ENCODE measurements around the gene BABAM2. TPM values are rescaled to one million over a fixed set of nuclear protein-coding genes. Genes with fewer than 3 reads are reported as not detected.

BABAM2 gene
- total and polyA plus RNA-seq, 2 of the 4 experiments (the other 2 are of a cell fraction), result 20.9 to 23.1 TPM

DNA sequence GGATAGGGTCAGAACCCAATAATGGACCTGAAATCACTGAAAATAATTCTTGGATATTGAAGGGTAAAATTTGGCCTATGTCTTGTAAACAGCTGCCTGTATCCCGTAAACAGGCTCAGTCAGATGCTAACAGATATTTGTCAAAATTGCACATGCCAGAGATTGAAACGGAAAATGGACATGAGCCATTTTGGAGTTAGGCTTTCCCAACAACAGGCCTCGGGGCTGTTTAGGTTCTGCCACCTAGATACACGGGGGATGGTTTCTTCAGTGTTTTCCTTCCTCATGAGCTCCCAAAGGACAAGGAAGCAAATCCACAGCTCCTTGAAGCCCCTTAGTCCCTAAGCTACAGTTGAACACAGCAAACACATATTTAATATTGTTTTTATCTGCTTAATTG lies 297.9 kb downstream of the BABAM2 start:
- Histone ChIP-seq H3K18ac (ENCODE audit: low read depth, low read length) (no peak overlapping the region), H3K56ac (ENCODE audit: extremely low read depth, insufficient read depth, low read length) (no peak overlapping the region), H3K4me1 (ENCODE audit: control insufficient read depth, insufficient read depth, low read length) (peaks cover 6% of the 10 kb centered on the region), H3K23ac (ENCODE audit: low read depth, low read length) (no peak overlapping the region), H3K4me3 (ENCODE audit: insufficient read depth, low read depth, low read length) (no peak overlapping the region), H3K36me3 (ENCODE audit: control insufficient read depth, insufficient read depth, low read length) (no peaks in the 10 kb centered on the region), H3K4me2 (ENCODE audit: low read depth, low read length) (no peak overlapping the region), H2BK5ac (ENCODE audit: low read depth, low read length, poor library complexity, severe bottlenecking) (no peak overlapping the region), H4K91ac (ENCODE audit: insufficient read depth, low read depth, low read length) (no peak overlapping the region), H3K9me3 (ENCODE audit: control insufficient read depth, insufficient read depth, low read length) (peaks cover 3% of the 10 kb centered on the region; the same call in 1 of the 2 replicates), H4K5ac (ENCODE audit: low read depth, low read length) (no peak overlapping the region; the same call in 1 of the 2 replicates), H2AK5ac (ENCODE audit: low read depth, low read length) (no peak overlapping the region), H3K9ac (ENCODE audit: low read depth, low read length) (no peak overlapping the region), H3K79me1 (ENCODE audit: low read depth in 1 of 2, low read length in 2 of 2) (0 out of 4 replicates have a peak, but pooled peaks cover 0 to 3% of the 10 kb centered on the region in 2 experiments), H2AFZ (replicated peaks; ENCODE audit: low read length, poor library complexity) (no peak overlapping the region), H3K4ac (ENCODE audit: low read depth, low read length) (no peak overlapping the region), H2BK120ac (ENCODE audit: low read depth, low read length) (no peak overlapping the region), H3K27me3 (ENCODE audit: control insufficient read depth, insufficient read depth, low read length) (no peaks in the 10 kb centered on the region), H3K9me1 (ENCODE audit: insufficient read depth, low read length) (no peaks in the 10 kb centered on the region), H2BK20ac (ENCODE audit: low read depth, low read length) (no peak overlapping the region), H2AK9ac (replicated peaks; ENCODE audit: low read depth, low read length, poor library complexity) (no peak overlapping the region), H3K27ac (ENCODE audit: insufficient read depth, low read length) (no peak overlapping the region), H3K14ac (replicated peaks; ENCODE audit: low read depth, low read length) (no peak overlapping the region), H4K8ac (ENCODE audit: low read depth in 2 of 2, low read length in 2 of 2) (no peak overlapping the region), H2BK15ac (ENCODE audit: low read depth, low read length) (no peak overlapping the region), H4K20me1 (ENCODE audit: insufficient read depth, low read length) (no peaks in the 10 kb centered on the region)
- no CpG with 5 or more reads among the region's 4 CpGs for WGBS, 2 experiments (ENCODE audit: extremely low coverage in 2 of 2, insufficient read length in 1 of 2)
- POLR2A ChIA-PET (ENCODE audit: unreplicated experiment), result no interaction called here
- in situ Hi-C loops (cut with MboI; ENCODE audit: low sequenced_read_pairs), result no loop called here
- DNase-seq (no peak), ATAC-seq (ENCODE audit: low read depth) (no peak)
- no peak for TF ChIP-seq MAZ (IDR thresholded peaks at IDR 0.05; ENCODE audit: borderline replicate concordance, low read depth, low read length)
- TF ChIP-seq BHLHE40 (IDR thresholded peaks at IDR 0.05; ENCODE audit: low read depth, low read length), result no peak
- TF ChIP-seq, protein P1, sequence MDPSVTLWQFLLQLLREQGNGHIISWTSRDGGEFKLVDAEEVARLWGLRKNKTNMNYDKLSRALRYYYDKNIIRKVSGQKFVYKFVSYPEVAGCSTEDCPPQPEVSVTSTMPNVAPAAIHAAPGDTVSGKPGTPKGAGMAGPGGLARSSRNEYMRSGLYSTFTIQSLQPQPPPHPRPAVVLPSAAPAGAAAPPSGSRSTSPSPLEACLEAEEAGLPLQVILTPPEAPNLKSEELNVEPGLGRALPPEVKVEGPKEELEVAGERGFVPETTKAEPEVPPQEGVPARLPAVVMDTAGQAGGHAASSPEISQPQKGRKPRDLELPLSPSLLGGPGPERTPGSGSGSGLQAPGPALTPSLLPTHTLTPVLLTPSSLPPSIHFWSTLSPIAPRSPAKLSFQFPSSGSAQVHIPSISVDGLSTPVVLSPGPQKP (IDR thresholded peaks at IDR 0.05; ENCODE audit: borderline replicate concordance, low read depth, low read length), result no peak
- no peak for TF ChIP-seq RFX5 (IDR thresholded peaks at IDR 0.05; ENCODE audit: low read depth, low read length)
- TF ChIP-seq POLR2A (IDR thresholded peaks at IDR 0.05; ENCODE audit: low read depth, low read length), result no peak
- TF ChIP-seq MXI1 (IDR thresholded peaks at IDR 0.05; ENCODE audit: borderline replicate concordance, low read depth, low read length), result no peak
- no peak for TF ChIP-seq CEBPB (IDR thresholded peaks at IDR 0.05; ENCODE audit: low read depth, low read length)
- CTCF ChIA-PET, result interaction anchor here (0.6 kb wide), 1 partner anchor 25 kb away, joined by 4 read pairs; no protein-coding TSS in a partner anchor
- BruUV-seq (replicated peaks), result no TSS peak
- intact Hi-C loops (cut with micrococcal nuclease), result no loop called here
- dilution Hi-C loops (cut with HindIII; ENCODE audit: low sequenced_read_pairs, unreplicated experiment), result no loop called here
